H1 (cell line): Measurements from ENCODE around the gene ZNF256. TPM values are rescaled to one million over a fixed set of nuclear protein-coding genes. Genes with fewer than 3 reads are reported as not detected.
A peak's percentile ranks its signal among the peaks of the same experiment; 100 is the strongest.
"Not testable (repeated sequence)": the region's sequence is repeated elsewhere in the genome, so short reads cannot be mapped to it uniquely, and the experiment has no call there.

Experiments used
- CTCF ChIA-PET: fragments of 300-600 bp; sonication (Branson Sonifier 250); formaldehyde crosslinking; loops from one replicate; lab custom pipeline; 2021; ENCODE audit not compliant: partially characterized antibody; lab: Charles Lee
- POLR2A ChIA-PET: fragments of 300-600 bp; sonication (Branson Sonifier 250); formaldehyde crosslinking; loops from one replicate; lab custom pipeline; 2021; ENCODE audit warnings: inconsistent platforms; ENCODE audit not compliant: partially characterized antibody; lab: Charles Lee
- DNase-seq, 2 experiments: peaks; one replicate each; pipeline versions ENCODE4 v3.0.0 to v3.0.0-alpha.2; 2010 to 2022; ENCODE audit warnings: low spot score in 2 of 2, low read depth in 1 of 2, mixed read lengths in 1 of 2
- FAIRE-seq: peaks from 2 replicates; lab custom pipeline; 2011; peaks lifted over from hg19 to GRCh38; lab: Jason Lieb, UNC
- H2AFZ ChIP-seq: 2 replicates; pipeline ENCODE4 v1.8.1; 2012; ENCODE audit warnings: low read length, inconsistent platforms
- H2AK5ac ChIP-seq: 2 replicates; pipeline ENCODE4 v1.6.1; 2013; ENCODE audit warnings: low read depth, low read length
- H2BK120ac ChIP-seq: replicated peaks from 2 replicates; pipeline ENCODE3; 2013; ENCODE audit warnings: low read depth, low read length, inconsistent platforms
- H2BK12ac ChIP-seq: 2 replicates; pipeline ENCODE4 v1.6.1; 2013; ENCODE audit warnings: low read depth, low read length
- H2BK15ac ChIP-seq: 2 replicates; pipeline ENCODE4 v1.6.1; 2013; ENCODE audit warnings: low read length
- H2BK20ac ChIP-seq: 2 replicates; pipeline ENCODE4 v1.6.1; 2013; ENCODE audit warnings: low read length
- H2BK5ac ChIP-seq: 2 replicates; pipeline ENCODE4 v1.6.1; 2013; ENCODE audit warnings: low read depth, low read length
- H3K14ac ChIP-seq: 2 replicates; pipeline ENCODE4 v1.6.1; 2013; ENCODE audit warnings: inconsistent platforms; ENCODE audit not compliant: insufficient read length
- H3K18ac ChIP-seq: 2 replicates; pipeline ENCODE4 v1.6.1; 2013; ENCODE audit warnings: low read length; ENCODE audit errors: extremely low read depth
- H3K23ac ChIP-seq: 2 replicates; pipeline ENCODE4 v1.6.1; 2013; ENCODE audit warnings: inconsistent platforms; ENCODE audit not compliant: insufficient read length
- H3K23me2 ChIP-seq: 2 replicates; pipeline ENCODE4 v1.6.1; 2013; ENCODE audit warnings: low read depth, low read length
- H3K27ac ChIP-seq: 2 replicates; pipeline ENCODE4 v1.6.1; 2011; ENCODE audit warnings: low read depth, low read length, inconsistent platforms
- H3K27me3 ChIP-seq, 4 experiments: replicated peaks in 1 of 4; 1 replicate in 1 of 4; 2 replicates in 3 of 4; pipeline versions ENCODE4 v1.6.1 to v1.8.1; 2011 to 2013; ENCODE audit warnings: low read length in 3 of 4, mild to moderate bottlenecking in 3 of 4, inconsistent platforms in 2 of 4, mixed read lengths in 2 of 4, moderate library complexity in 1 of 4; ENCODE audit not compliant: control insufficient read depth in 3 of 4, insufficient read depth in 3 of 4; ENCODE audit errors: extremely low read depth in 1 of 4
- H3K36me3 ChIP-seq, 4 experiments: 2 replicates each; pipeline versions ENCODE4 v1.6.1 to v1.8.1; 2011 to 2013; ENCODE audit warnings: mild to moderate bottlenecking in 4 of 4, low read length in 3 of 4, moderate library complexity in 2 of 4, control low read depth in 1 of 4, inconsistent platforms in 1 of 4; ENCODE audit not compliant: insufficient read depth in 4 of 4, control insufficient read depth in 2 of 4
- H3K4ac ChIP-seq: replicated peaks from 2 replicates; pipeline ENCODE3; 2013; ENCODE audit warnings: low read length, low read depth, mixed read lengths, inconsistent platforms; ENCODE audit not compliant: insufficient read length
- H3K4me1 ChIP-seq, 4 experiments: replicated peaks in 1 of 4; 1 replicate in 1 of 4; 2 replicates in 3 of 4; pipeline versions ENCODE4 v1.6.1 to v1.8.1; 2011 to 2013; ENCODE audit warnings: low read length in 3 of 4, inconsistent platforms in 2 of 4, mixed read lengths in 1 of 4; ENCODE audit not compliant: insufficient read depth in 4 of 4, control insufficient read depth in 3 of 4
- H3K4me2 ChIP-seq, 2 experiments: 2 replicates each; pipeline versions ENCODE4 v1.6.1 to v1.8.1; 2011 to 2013; ENCODE audit warnings: low read depth in 2 of 2, low read length in 2 of 2, control low read depth in 1 of 2, inconsistent platforms in 1 of 2, mild to moderate bottlenecking in 1 of 2; ENCODE audit not compliant: insufficient read depth in 1 of 2
- H3K4me3 ChIP-seq, 4 experiments: fragments of 200-600, 300-600 bp in 1 of 4; sonication (generic), shearing (Covaris generic), sonication (Bioruptor Twin) in 1 of 4; 2 replicates each; pipeline versions ENCODE4 v1.5.1 to v1.8.1; 2011 to 2016; ENCODE audit warnings: low read length in 4 of 4, low read depth in 3 of 4, control low read depth in 2 of 4, inconsistent platforms in 2 of 4, mild to moderate bottlenecking in 2 of 4, mixed read lengths in 1 of 4, moderate library complexity in 1 of 4; ENCODE audit not compliant: insufficient read depth in 2 of 4; ENCODE audit errors: extremely low read depth in 1 of 4
- H3K56ac ChIP-seq: replicated peaks from 2 replicates; pipeline ENCODE3; 2013; ENCODE audit warnings: low read depth, mild to moderate bottlenecking, mixed read lengths, low read length, inconsistent platforms; ENCODE audit not compliant: insufficient read length
- H3K79me1 ChIP-seq: 2 replicates; pipeline ENCODE4 v1.6.1; 2013; ENCODE audit warnings: low read depth, low read length, control low read depth
- H3K79me2 ChIP-seq, 2 experiments: 2 replicates each; pipeline versions ENCODE4 v1.6.1 to v1.8.1; 2012 to 2013; ENCODE audit warnings: low read length in 2 of 2, mild to moderate bottlenecking in 2 of 2, inconsistent platforms in 1 of 2; ENCODE audit not compliant: insufficient read depth in 2 of 2, control insufficient read depth in 1 of 2
- H3K9ac ChIP-seq, 4 experiments: replicated peaks in 1 of 4; 1 replicate in 1 of 4; 2 replicates in 3 of 4; pipeline versions ENCODE4 v1.6.1 to v1.8.1; 2011 to 2013; ENCODE audit warnings: low read depth in 3 of 4, low read length in 3 of 4, control low read depth in 2 of 4, mild to moderate bottlenecking in 2 of 4, moderate library complexity in 2 of 4, inconsistent platforms in 1 of 4; ENCODE audit errors: extremely low read depth in 1 of 4
- H3K9me3 ChIP-seq, 2 experiments: 2 replicates each; pipeline versions ENCODE4 v1.6.1 to v1.8.1; 2012 to 2013; ENCODE audit warnings: mild to moderate bottlenecking in 2 of 2, moderate library complexity in 2 of 2, control low read depth in 1 of 2, inconsistent platforms in 1 of 2, low read depth in 1 of 2, low read length in 1 of 2, mixed read lengths in 1 of 2; ENCODE audit not compliant: insufficient read depth in 2 of 2
- H4K20me1 ChIP-seq, 2 experiments: replicated peaks in 1 of 2; 2 replicates each; pipeline versions ENCODE3 to v1.8.1; 2011 to 2013; ENCODE audit warnings: inconsistent platforms in 2 of 2, low read length in 2 of 2, mild to moderate bottlenecking in 1 of 2; ENCODE audit not compliant: insufficient read depth in 2 of 2, control insufficient read depth in 1 of 2
- H4K5ac ChIP-seq: 2 replicates; pipeline ENCODE4 v1.6.1; 2013; ENCODE audit warnings: low read length, low read depth, mixed read lengths, inconsistent platforms; ENCODE audit not compliant: insufficient read length
- H4K8ac ChIP-seq: 2 replicates; pipeline ENCODE4 v1.8.0; 2013; ENCODE audit warnings: mild to moderate bottlenecking, moderate library complexity, low read length, inconsistent platforms; ENCODE audit not compliant: insufficient read depth; ENCODE audit errors: extremely low read depth
- H4K91ac ChIP-seq: replicated peaks from 2 replicates; pipeline ENCODE3; 2013; ENCODE audit warnings: low read length, mixed read lengths, inconsistent platforms; ENCODE audit not compliant: insufficient read length
- CREB1 ChIP-seq: IDR thresholded peaks from 2 replicates; pipeline ENCODE4 v1.6.1; 2012; ENCODE audit warnings: inconsistent platforms
- EGR1 ChIP-seq: IDR thresholded peaks from 2 replicates; pipeline ENCODE4 v1.6.1; 2011; ENCODE audit warnings: low read depth, low read length, borderline replicate concordance
- GABPA ChIP-seq: IDR thresholded peaks from 2 replicates; pipeline ENCODE4 v1.6.1; 2011; ENCODE audit warnings: mild to moderate bottlenecking, low read length, moderate library complexity, borderline replicate concordance; ENCODE audit not compliant: insufficient read depth
- POLR2A ChIP-seq, 2 experiments: IDR thresholded peaks; 1 replicate in 1 of 2; 2 replicates in 1 of 2; pipeline ENCODE4 v1.6.1; 2011; ENCODE audit warnings: low read depth in 2 of 2, low read length in 2 of 2, mild to moderate bottlenecking in 2 of 2; ENCODE audit errors: control extremely low read depth in 1 of 2
- RAD21 ChIP-seq, 2 experiments: IDR thresholded peaks in 1 of 2; conservative IDR thresholded peaks in 1 of 2; 2 replicates each; pipeline ENCODE4 v1.6.1; 2011; ENCODE audit warnings: low read depth in 2 of 2, low read length in 2 of 2, improper control_type of control experiment in 1 of 2, inconsistent platforms in 1 of 2, mild to moderate bottlenecking in 1 of 2, moderate library complexity in 1 of 2
- SAP30 ChIP-seq: fragments of 300-600 bp; sonication (generic); IDR thresholded peaks from 2 replicates; pipeline ENCODE4 v1.7.1; 2012; ENCODE audit warnings: low read length, moderate library complexity, mild to moderate bottlenecking, inconsistent platforms; ENCODE audit not compliant: insufficient read depth, insufficient replicate concordance
- YY1 ChIP-seq: IDR thresholded peaks from 2 replicates; pipeline ENCODE4 v1.6.1; 2011; ENCODE audit warnings: low read depth, mild to moderate bottlenecking, low read length
- WGBS, 2 experiments: shearing (Covaris generic) in 1 of 2; methylation state at CpG; one replicate each; pipeline versions ENCODE4 v1.1.6 to v1.1.7; 2013 to 2015; ENCODE audit warnings: low lambda C conversion rate in 2 of 2, mixed read lengths in 2 of 2, inconsistent platforms in 1 of 2, low coverage in 1 of 2, missing lambda C conversion rate in 1 of 2; ENCODE audit not compliant: insufficient replicate concordance in 2 of 2, insufficient coverage in 1 of 2, insufficient read length in 1 of 2; ENCODE audit errors: extremely low coverage in 1 of 2, missing lambda C conversion rate in 1 of 2; 5-methylcytosine and 5-hydroxymethylcytosine counted together
- polyA plus RNA-seq, 7 experiments: library from polyadenylated mRNA; depleted of rRNA in 3 of 7; stranded (reverse) in 5 of 7; unstranded in 2 of 7; fragments of >200 nt in 5 of 7; fragments of 200-250 nt in 2 of 7; gene quantifications; 1 replicate in 5 of 7; 2 replicates in 1 of 7; 4 replicates in 1 of 7; pipeline versions ENCODE4 v1.2.1 to v1.2.3, GENCODE V29; 2011 to 2013; ENCODE audit warnings: missing spikeins in 2 of 7, mixed read lengths in 2 of 7
- total RNA-seq: library from RNA; stranded (reverse); fragmentation: NEBNext Ultra II Directional; extraction: Animal tissue kit (Norgen Biotek cat#: 25700); gene quantifications from 2 replicates; pipeline ENCODE4 v1.2.1, GENCODE V29; 2021
- TF ChIP-seq, protein P1 (sequence below), 3 experiments: IDR thresholded peaks; 1 replicate in 2 of 3; 2 replicates in 1 of 3; pipeline versions ENCODE4 v1.5.1 to v1.6.1; 2011; ENCODE audit warnings: low read length in 3 of 3, mild to moderate bottlenecking in 3 of 3, inconsistent platforms in 2 of 3, low read depth in 1 of 3, moderate library complexity in 1 of 3; ENCODE audit not compliant: insufficient read depth in 1 of 3; ENCODE audit errors: control extremely low read depth in 1 of 3

ZNF256 gene
- total and polyA plus RNA-seq, 2 of the 8 experiments (the other 6 are each of a cell fraction or from before 2014, with no cell fraction given) = 6.1 to 13.5 TPM

DNA sequence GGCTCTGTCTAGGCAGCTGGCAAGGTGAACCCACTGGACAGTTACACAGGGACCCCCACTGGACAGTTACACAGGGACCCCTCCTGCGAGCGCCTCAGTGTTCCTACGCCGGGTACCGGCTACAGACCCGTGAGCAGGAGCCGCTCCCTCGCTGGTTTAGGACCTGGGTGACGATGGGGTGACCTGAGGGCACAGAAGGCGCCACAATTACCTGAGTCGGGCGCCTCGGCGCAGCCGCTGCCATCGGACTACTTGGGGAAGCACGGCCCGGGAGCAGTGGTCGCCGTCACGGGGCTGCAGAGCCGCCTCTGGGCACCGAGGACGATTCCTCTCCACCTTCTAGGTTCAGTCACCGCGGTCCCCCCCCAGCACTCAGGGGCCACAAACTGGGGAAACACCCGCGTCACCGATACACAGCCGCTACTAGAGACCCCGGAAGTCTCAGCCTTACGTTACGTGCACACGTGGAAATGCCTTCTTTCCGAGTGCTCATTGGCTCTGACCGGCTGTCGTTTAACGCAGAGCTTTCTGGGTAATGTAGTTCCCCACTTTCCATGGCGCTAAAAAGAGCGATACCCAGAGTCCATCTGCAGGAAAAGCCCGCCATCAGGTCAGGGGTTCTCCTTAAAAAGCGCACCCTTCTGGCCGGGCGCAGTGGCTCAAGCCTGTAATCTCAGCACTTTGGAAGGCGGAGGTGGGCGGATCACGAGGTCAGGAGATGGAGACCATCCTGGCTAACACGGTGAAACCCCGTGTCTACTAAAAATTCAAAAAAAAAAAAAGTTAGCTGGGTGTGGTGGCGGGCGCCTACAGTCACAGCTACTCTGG is 31.1 kb downstream of the ZNF256 start, which contains the start of gene ZNF417:
Gene ZNF417, minus strand, starts transcription at position 425 of the 828 bp plus-strand sequence. Its CDS starts 181 bp downstream, at position 244.
- not testable (repeated sequence) for H2BK120ac ChIP-seq, H2BK12ac ChIP-seq, H3K79me1 ChIP-seq, H3K56ac ChIP-seq, H4K91ac ChIP-seq, H3K14ac ChIP-seq, H3K4ac ChIP-seq, H3K23me2 ChIP-seq, H2AFZ ChIP-seq, H2AK5ac ChIP-seq, H4K20me1 ChIP-seq, H2BK15ac ChIP-seq, H4K5ac ChIP-seq, H3K27me3 ChIP-seq, H3K9me3 ChIP-seq, H3K4me1 ChIP-seq, H2BK20ac ChIP-seq, H3K23ac ChIP-seq
- DNase-seq = peak; percentile 85 to 92
- Histone ChIP-seq H3K9ac (peak within 1 kb of the TSS; percentile 68 to 92 (median 77)), H3K18ac (peak within 1 kb of the TSS; percentile 60; the same call in 1 of the 2 replicates), H3K4me3 (peak within 1 kb of the TSS; percentile 77 to 90 (median 82)), H2BK5ac (peak within 1 kb of the TSS; percentile 44; the same call in 1 of the 2 replicates), H3K79me2 (peaks cover 0 to 30% of the 10 kb centered on the region in 2 experiments; a peak in 2 of 4 replicates), H3K4me2 (peak within 1 kb of the TSS; percentile 82 to 84), H3K36me3 (peaks cover 5 to 32% (median 10%) of the 10 kb centered on the region in 4 experiments; a peak in 7 of 8 replicates), H4K8ac (peak within 1 kb of the TSS; percentile 69; the same call in 1 of the 2 replicates), H3K27ac (peak within 1 kb of the TSS; percentile 43)
- 0% methylated on average over 51 of the region's 51 CpGs; no CpG with 5 or more reads in 1 of the 2 experiments for WGBS, 2 experiments
- ChIA-PET CTCF (interaction anchor here (0.6 to 1.3 kb wide), 4 partner anchors 17 to 151 kb away, joined by 3 to 5 read pairs (median 4); partner anchors contain the start of gene ZNF418), POLR2A (interaction anchor here (0.5 to 4.4 kb wide), 26 partner anchors 8 to 293 kb away, joined by 3 to 33 read pairs (median 4); partner anchors contain the start of genes ZNF154, ZNF256, ZNF418 and ZNF606)
- FAIRE-seq = peak; percentile 90
- TF ChIP-seq YY1 (peak; percentile 87), SAP30 (peak; percentile 19), GABPA (peak; percentile 62; the same call in 1 of the 2 replicates), POLR2A (IDR thresholded peaks at IDR 0.05; ENCODE audit: control extremely low read depth in 1 of 2, low read depth in 2 of 2, low read length in 2 of 2) (peak; percentile 48 to 77), EGR1 (peak; percentile 21; the same call in 1 of the 2 replicates), RAD21 (IDR thresholded peaks at IDR 0.05 in 1 of 2, conservative IDR thresholded peaks at IDR 0.05 in 1 of 2; ENCODE audit: low read depth in 2 of 2, low read length in 2 of 2) (peak in 1 of 2 experiments; percentile 37; a peak in 3 of 4 replicates), CREB1 (peak; percentile 75)
- TF ChIP-seq, protein P1, sequence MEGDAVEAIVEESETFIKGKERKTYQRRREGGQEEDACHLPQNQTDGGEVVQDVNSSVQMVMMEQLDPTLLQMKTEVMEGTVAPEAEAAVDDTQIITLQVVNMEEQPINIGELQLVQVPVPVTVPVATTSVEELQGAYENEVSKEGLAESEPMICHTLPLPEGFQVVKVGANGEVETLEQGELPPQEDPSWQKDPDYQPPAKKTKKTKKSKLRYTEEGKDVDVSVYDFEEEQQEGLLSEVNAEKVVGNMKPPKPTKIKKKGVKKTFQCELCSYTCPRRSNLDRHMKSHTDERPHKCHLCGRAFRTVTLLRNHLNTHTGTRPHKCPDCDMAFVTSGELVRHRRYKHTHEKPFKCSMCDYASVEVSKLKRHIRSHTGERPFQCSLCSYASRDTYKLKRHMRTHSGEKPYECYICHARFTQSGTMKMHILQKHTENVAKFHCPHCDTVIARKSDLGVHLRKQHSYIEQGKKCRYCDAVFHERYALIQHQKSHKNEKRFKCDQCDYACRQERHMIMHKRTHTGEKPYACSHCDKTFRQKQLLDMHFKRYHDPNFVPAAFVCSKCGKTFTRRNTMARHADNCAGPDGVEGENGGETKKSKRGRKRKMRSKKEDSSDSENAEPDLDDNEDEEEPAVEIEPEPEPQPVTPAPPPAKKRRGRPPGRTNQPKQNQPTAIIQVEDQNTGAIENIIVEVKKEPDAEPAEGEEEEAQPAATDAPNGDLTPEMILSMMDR (IDR thresholded peaks at IDR 0.05; ENCODE audit: control extremely low read depth in 1 of 3, insufficient read depth in 1 of 3, low read depth in 1 of 3, low read length in 3 of 3) = peak; percentile 39 to 47 (median 47)
